GM12878 (cell line): ENCODE data around the gene DOK4. TPM values are rescaled to one million over a fixed set of nuclear protein-coding genes. Genes with fewer than 3 reads are reported as not detected.

Source experiments
- ATAC-seq: fragments of 200-7000 bp; cut with Tn5 transposase; 3 replicates; pipeline ENCODE4 v1.9.1; 2020; ENCODE audit warnings: mild to moderate bottlenecking, moderate library complexity
- BruUV-seq: library from RNA; stranded (reverse); fragments of 400-500 nt; replicated peaks from 2 replicates; lab custom pipeline; 2021; lab: Mats Ljungman, UMichigan
- CTCF ChIA-PET: fragments of 300-600 bp; sonication (Branson Sonifier 250); formaldehyde crosslinking; extraction: SDS; loops from one replicate; lab custom pipeline; 2021; ENCODE audit warnings: inconsistent platforms; lab: Yijun Ruan, JAX
- POLR2A ChIA-PET: fragments of 350-600 bp; formaldehyde crosslinking; extraction: SDS; loops from one replicate; lab custom pipeline; 2021; ENCODE audit warnings: inconsistent platforms; lab: Charles Lee
- RAD21 ChIA-PET: fragments of 300-600 bp; sonication (Branson Sonifier 250); formaldehyde crosslinking; loops from one replicate; lab custom pipeline; 2023; ENCODE audit warnings: antibody characterized with exemption; ENCODE audit not compliant: unreplicated experiment; lab: Charles Lee
- SMC1A ChIA-PET: fragments of 300-600 bp; sonication (Branson Sonifier 250); formaldehyde crosslinking; loops from one replicate; lab custom pipeline; 2023; ENCODE audit not compliant: unreplicated experiment, uncharacterized antibody; lab: Charles Lee
- DNase-seq: peaks from one replicate; pipeline ENCODE4 v3.0.0-alpha.2; 2011; ENCODE audit warnings: low read depth, low spot score
- FAIRE-seq: peaks from 3 replicates; lab custom pipeline; 2011; peaks lifted over from hg19 to GRCh38; lab: Jason Lieb, UNC
- H2AFZ ChIP-seq: 2 replicates; pipeline ENCODE4 v1.6.0; 2011; ENCODE audit warnings: low read depth, low read length, control low read depth; ENCODE audit not compliant: control insufficient read depth
- H3K27ac ChIP-seq: 2 replicates; pipeline ENCODE4 v1.5.1; 2011; ENCODE audit warnings: control low read depth; ENCODE audit not compliant: control insufficient read depth, insufficient read depth
- H3K27me3 ChIP-seq, 2 experiments: replicated peaks in 1 of 2; 2 replicates each; pipeline versions ENCODE4 v1.6.0 to v1.6.1; 2011; ENCODE audit warnings: low read length in 1 of 2; ENCODE audit not compliant: control insufficient read depth in 2 of 2, insufficient read depth in 2 of 2
- H3K36me3 ChIP-seq, 2 experiments: 2 replicates each; pipeline ENCODE4 v1.5.1; 2011; ENCODE audit warnings: low read length in 1 of 2; ENCODE audit not compliant: control insufficient read depth in 2 of 2, insufficient read depth in 2 of 2
- H3K4me1 ChIP-seq: 2 replicates; pipeline ENCODE4 v1.6.1; 2011; ENCODE audit warnings: mild to moderate bottlenecking, low read length, moderate library complexity, mixed read lengths; ENCODE audit not compliant: control insufficient read depth, insufficient read depth
- H3K4me2 ChIP-seq: 2 replicates; pipeline ENCODE4 v1.6.0; 2011; ENCODE audit warnings: control low read depth; ENCODE audit not compliant: control insufficient read depth, insufficient read depth
- H3K4me3 ChIP-seq: fragments of 200-600 bp; sonication (generic); 2 replicates; pipeline ENCODE4 v1.5.1; 2016
- H3K79me2 ChIP-seq: 2 replicates; pipeline ENCODE4 v1.6.0; 2011; ENCODE audit warnings: low read length; ENCODE audit not compliant: control insufficient read depth, insufficient read depth
- H3K9ac ChIP-seq: 2 replicates; pipeline ENCODE4 v1.8.0; 2011; ENCODE audit warnings: low read length, control low read depth, mixed read lengths; ENCODE audit not compliant: control insufficient read depth, insufficient read depth
- H3K9me3 ChIP-seq: replicated peaks from 3 replicates; pipeline ENCODE4 v1.5.1; 2011; ENCODE audit warnings: mild to moderate bottlenecking, low read length; ENCODE audit not compliant: control insufficient read depth, insufficient read depth
- H4K20me1 ChIP-seq: 2 replicates; pipeline ENCODE4 v1.6.0; 2011; ENCODE audit not compliant: control insufficient read depth, insufficient read depth
- BRCA1 ChIP-seq: IDR thresholded peaks from 2 replicates; pipeline ENCODE4 v1.6.1; 2011; ENCODE audit warnings: low read depth, low read length, improper control_type of control experiment
- FOXM1 ChIP-seq: IDR thresholded peaks from 2 replicates; pipeline ENCODE4 v1.6.1; 2012; ENCODE audit warnings: low read depth, mild to moderate bottlenecking, inconsistent platforms, low read length, moderate library complexity
- NFYA ChIP-seq: IDR thresholded peaks from 2 replicates; pipeline ENCODE4 v1.6.1; 2011; ENCODE audit warnings: low read depth, mild to moderate bottlenecking, low read length, improper control_type of control experiment, borderline replicate concordance
- NFYB ChIP-seq: IDR thresholded peaks from 2 replicates; pipeline ENCODE4 v1.6.1; 2011; ENCODE audit warnings: low read depth, mild to moderate bottlenecking, low read length, improper control_type of control experiment, moderate library complexity; ENCODE audit not compliant: insufficient read depth
- NRF1 ChIP-seq: conservative IDR thresholded peaks from 2 replicates; pipeline ENCODE4 v1.6.1; 2011; ENCODE audit warnings: mild to moderate bottlenecking, low read depth, low read length, improper control_type of control experiment
- POLR2AphosphoS2 ChIP-seq: IDR thresholded peaks from 2 replicates; pipeline ENCODE4 v1.6.1; 2011; ENCODE audit warnings: low read depth, mild to moderate bottlenecking, low read length, improper control_type of control experiment, moderate library complexity
- RELB ChIP-seq: fragments of 450-650 bp; IDR thresholded peaks from 2 replicates; pipeline ENCODE4 v1.6.1; 2017; ENCODE audit warnings: low read depth, mild to moderate bottlenecking, moderate library complexity
- TCF7 ChIP-seq: IDR thresholded peaks from 2 replicates; pipeline ENCODE4 v1.6.1; 2014; ENCODE audit warnings: antibody characterized with exemption, borderline replicate concordance
- USF1 ChIP-seq: IDR thresholded peaks from 2 replicates; pipeline ENCODE4 v1.6.1; 2011; ENCODE audit warnings: borderline replicate concordance, low read depth, mild to moderate bottlenecking, moderate library complexity, mixed read lengths, low read length; ENCODE audit not compliant: insufficient read depth; ENCODE audit errors: extremely low read length
- WGBS: methylation state at CpG from one replicate; pipeline ENCODE4 v1.1.6; 2016; ENCODE audit warnings: low lambda C conversion rate; ENCODE audit not compliant: insufficient replicate concordance, insufficient coverage; ENCODE audit errors: missing lambda C conversion rate; 5-methylcytosine and 5-hydroxymethylcytosine counted together
- in situ Hi-C: fragments of 300-500 bp; cut with MboI; formaldehyde crosslinking; loops from 9 replicates; pipeline ENCODE4 v1.14.3; 2018; ENCODE audit warnings: mixed read lengths
- intact Hi-C: fragments of 100-400 bp; cut with micrococcal nuclease; formaldehyde crosslinking; loops from one replicate; pipeline ENCODE4 v1.14.2; 2022; ENCODE audit not compliant: unreplicated experiment
- polyA plus RNA-seq, 11 experiments: library from polyadenylated mRNA; depleted of rRNA in 4 of 11; unstranded in 6 of 11; stranded (reverse) in 5 of 11; fragments of >200 nt; fragmentation: Nextera tagmentation in 4 of 11; fragmentation: Illumina TruSeq in 1 of 11; extraction: Ambion mirVana in 4 of 11; extraction: Trizol in 1 of 11; gene quantifications; 1 replicate in 1 of 11; 2 replicates in 10 of 11; pipeline versions ENCODE4 v1.2.1 to v1.2.3, GENCODE V29; 2011 to 2016; ENCODE audit warnings: inconsistent platforms in 2 of 11, missing spikeins in 2 of 11, low read depth in 1 of 11
- total RNA-seq, 4 experiments: library from RNA; depleted of rRNA in 3 of 4; stranded (reverse); fragments of >200 nt in 3 of 4; fragmentation: Illumina TruSeq in 1 of 4; extraction: Trizol in 1 of 4; gene quantifications; 2 replicates each; pipeline versions ENCODE4 v1.2.1 to v1.2.3, GENCODE V29; 2013 to 2021

Gene DOK4
- total and polyA plus RNA-seq, 10 of the 15 experiments (the other 5 are each of a cell fraction or from before 2014, with no cell fraction given): 0.20 to 7.0 (median 2.4) TPM; not detected in 1

DNA sequence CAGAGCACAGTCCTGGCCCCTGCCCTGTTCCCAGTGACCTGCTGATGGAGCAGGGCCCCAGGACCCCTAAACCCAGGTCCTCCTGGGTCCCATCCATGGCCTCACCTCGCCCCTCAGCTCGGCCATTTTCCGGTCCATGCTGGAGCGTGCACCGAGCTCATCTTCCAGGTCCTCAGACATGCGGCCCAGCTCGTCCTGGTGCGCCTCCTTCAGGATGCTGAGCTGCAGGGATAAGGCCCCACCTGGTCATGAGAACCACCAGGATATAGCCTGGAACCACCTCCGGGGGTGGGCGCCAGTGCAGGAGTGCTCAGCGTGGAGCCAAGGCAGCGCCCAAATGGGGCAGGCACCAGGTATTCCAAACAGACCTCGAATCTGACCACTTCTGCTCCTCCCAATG, 32.2 kb upstream of the DOK4 start:
- TF ChIP-seq NFYB: no peak
- no peak for TF ChIP-seq BRCA1
- no peak for TF ChIP-seq RELB
- no peak for TF ChIP-seq TCF7
- TF ChIP-seq NFYA: no peak
- TF ChIP-seq FOXM1: no peak
- no peak for TF ChIP-seq USF1
- no peak for TF ChIP-seq NRF1
- TF ChIP-seq POLR2AphosphoS2: no peak
- ChIA-PET CTCF (interaction anchor here (0.8 to 6.0 kb wide), 15 partner anchors 10 to 218 kb away, joined by 3 to 174 read pairs (median 10); partner anchors contain the start of genes ADGRG5, CCDC102A, CIAPIN1 and COQ9), RAD21 (interaction anchor here (1.0 to 5.1 kb wide), 4 partner anchors 31 to 101 kb away, joined by 3 to 49 read pairs (median 4); partner anchors contain the start of gene POLR2C), POLR2A (no interaction called here), SMC1A (interaction anchor here (0.7 to 6.1 kb wide), 9 partner anchors 9 to 166 kb away, joined by 3 to 51 read pairs (median 6); partner anchors contain the start of genes ADGRG5 and CCDC102A)
- no TSS peak for BruUV-seq
- intact Hi-C loops (loop anchor here (5.0 kb wide), 1 partner anchor 56 kb away; the partner anchor contains the start of gene POLR2C), in situ Hi-C loops (loop anchor here (5.0 kb wide), 2 partner anchors 101 to 216 kb away; no protein-coding TSS in a partner anchor)
- Histone ChIP-seq H3K9ac (no peak overlapping the region), H3K4me1 (peaks cover 12% of the 10 kb centered on the region), H3K27ac (no peak overlapping the region), H4K20me1 (no peaks in the 10 kb centered on the region; the same call in 1 of the 2 replicates), H3K79me2 (no peaks in the 10 kb centered on the region), H3K27me3 (no peaks in the 10 kb centered on the region), H3K9me3 (no peaks in the 10 kb centered on the region), H3K4me2 (no peak overlapping the region), H2AFZ (no peak overlapping the region), H3K36me3 (no peaks in the 10 kb centered on the region; a peak in 2 of 4 replicates), H3K4me3 (no peak overlapping the region)
- no peak for ATAC-seq
- 78% methylated on average over 13 of the region's 13 CpGs for WGBS
- no peak for FAIRE-seq
- DNase-seq: no peak
